ELR (cell line): ENCODE measurements around the gene C4orf50.
"Not testable (repeated sequence)": the region's sequence is repeated elsewhere in the genome, so short reads cannot be mapped to it uniquely, and the experiment has no call there.

ENCODE experiments used
- DNase-seq: peaks from one replicate; pipeline ENCODE4 v3.0.0-alpha.2; 2015; ENCODE audit warnings: low read depth

Gene C4orf50

DNA sequence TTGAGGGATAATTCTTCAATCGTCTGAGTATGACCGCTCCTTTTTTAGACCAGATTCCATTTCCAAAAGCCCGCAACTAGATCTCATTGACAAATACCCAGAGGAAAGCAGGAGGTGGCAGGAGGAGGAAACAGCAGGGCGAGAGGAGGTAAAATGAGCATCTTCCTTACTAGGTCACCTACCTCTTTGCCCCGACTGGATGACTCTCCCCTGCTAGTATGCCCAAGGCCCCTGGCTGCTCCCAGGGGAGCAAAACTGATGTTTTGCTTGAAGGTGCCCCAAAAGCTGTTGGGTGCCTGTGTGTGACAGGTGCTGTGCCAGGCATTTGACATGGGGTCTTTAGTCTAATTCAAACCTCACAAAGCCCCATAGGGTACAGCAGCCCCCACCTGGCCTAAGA lies 48.9 kb downstream of the C4orf50 start:
- no peak for DNase-seq

DNA sequence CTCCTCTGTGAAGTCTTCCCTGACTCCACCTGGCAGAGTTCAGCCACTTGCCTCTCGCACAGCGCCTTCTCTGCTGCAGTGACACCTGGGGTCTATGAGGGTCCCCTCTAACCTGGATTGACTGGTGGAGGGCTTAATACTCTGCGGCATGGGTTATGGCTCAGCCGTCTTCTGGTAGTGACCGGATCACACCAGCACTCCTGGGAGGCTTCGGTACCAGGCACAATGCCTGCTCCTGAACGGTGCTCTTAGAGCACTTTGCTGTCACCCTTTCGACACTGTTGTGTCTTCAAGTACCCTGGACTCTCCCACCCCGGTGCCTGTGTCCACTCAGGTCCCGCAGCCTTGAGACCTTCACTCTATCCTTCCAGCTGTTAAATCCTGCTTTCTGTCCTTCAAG lies 50.0 kb downstream of the C4orf50 start:
- DNase-seq: no peak

DNA sequence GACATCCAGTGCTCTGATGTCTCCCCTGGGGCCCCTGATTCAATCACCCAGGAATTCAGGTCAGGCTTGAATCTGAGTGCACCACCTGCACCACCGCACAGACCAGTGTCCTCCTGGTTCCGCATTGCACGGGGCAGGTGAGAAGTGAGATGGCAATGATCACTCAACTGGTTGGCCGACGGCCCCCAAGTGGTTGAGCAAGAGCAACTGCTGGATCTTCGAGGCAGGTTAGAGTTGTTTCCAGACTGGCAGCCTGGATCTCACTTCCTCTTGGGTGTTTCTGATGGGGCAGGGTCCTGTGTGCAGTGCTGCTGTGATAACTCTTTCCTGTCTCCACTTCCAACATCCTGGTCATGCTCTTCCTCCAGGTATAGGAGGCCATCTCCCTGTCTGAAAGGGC lies 50.4 kb downstream of the C4orf50 start:
- DNase-seq: no peak

GRCh38 chr4:5965225-5965624 lies 53.0 kb downstream of the C4orf50 start:
- DNase-seq: no peak

GRCh38 chr4:5964030-5964429 lies 54.2 kb downstream of the C4orf50 start:
- no peak for DNase-seq

DNA sequence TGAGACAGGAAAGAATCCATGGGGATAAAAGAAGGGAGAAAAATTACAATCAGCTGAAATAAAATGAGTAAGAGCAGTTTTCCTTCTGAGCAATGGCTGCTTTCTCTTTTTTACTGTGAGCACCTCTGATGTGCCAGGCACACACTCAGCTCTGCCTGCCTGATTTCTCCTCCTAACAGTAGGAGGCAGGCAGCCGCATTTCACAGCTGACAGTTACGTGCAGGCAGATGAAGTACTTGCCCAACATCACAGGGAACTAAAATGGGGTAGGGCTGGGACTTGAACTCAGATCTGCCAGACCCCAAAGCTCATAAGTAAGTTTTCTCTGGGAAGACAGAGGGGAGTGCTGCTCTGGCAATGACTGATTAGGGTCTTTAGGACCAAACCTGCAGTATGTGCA lies 54.6 kb downstream of the C4orf50 start:
- no peak for DNase-seq

GRCh38 chr4:5962416-5962815 lies 55.8 kb downstream of the C4orf50 start:
- no peak for DNase-seq

GRCh38 chr4:5960252-5960880 lies 57.9 kb downstream of the C4orf50 start:
- no peak for DNase-seq

GRCh38 chr4:5959211-5959982 lies 58.8 kb downstream of the C4orf50 start:
- no peak for DNase-seq

DNA sequence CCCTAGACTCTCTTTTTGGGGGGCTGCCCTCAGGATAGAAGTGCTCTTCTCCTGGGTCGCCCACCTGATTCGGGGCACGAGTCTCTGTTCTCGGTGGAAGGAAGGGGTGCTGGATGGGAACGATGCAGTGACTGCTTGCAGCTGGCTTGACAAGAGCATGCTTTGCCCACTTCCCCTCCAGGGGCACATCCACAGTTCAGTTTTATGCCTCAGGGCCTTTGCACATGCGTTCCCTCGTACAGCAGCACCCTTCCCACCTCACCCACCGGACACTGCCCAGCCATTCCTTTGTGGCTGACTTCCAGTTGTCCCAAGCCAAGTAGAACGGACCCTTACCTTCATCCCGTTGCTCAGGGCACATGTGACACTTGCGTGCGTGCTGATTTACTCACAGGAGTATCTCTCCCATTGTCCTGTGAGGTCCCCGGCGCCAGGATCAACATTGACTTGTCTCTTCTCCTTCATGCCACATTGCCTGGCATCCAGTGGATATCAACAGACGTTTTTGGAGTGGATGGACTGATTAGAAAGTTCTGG lies 60.0 kb downstream of the C4orf50 start:
- DNase-seq: no peak

- DNase-seq: no peak
These were observed 61.2 kb downstream of the C4orf50 start for GRCh38 chr4:5957076-5957475.

GRCh38 chr4:5956285-5957021 lies 61.8 kb downstream of the C4orf50 start:
- no peak for DNase-seq

DNA sequence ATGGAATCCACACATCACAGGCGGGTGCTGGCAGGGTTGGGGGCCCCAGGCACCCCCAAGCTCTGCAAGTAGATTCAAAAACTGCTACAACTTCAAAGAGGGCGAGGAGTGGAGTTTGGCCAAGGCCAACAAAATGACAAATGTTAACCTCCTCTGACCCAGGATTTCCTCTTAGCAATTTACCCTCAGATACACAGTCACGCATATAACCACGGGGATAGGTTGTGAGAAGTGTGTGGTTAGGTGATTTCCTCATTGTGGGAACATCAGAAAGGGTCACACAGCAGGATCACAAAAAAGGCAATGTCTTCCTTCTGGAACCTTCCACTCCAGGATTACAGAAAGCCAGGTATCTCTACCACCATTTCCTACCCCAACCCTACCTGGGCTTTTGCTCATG lies 62.4 kb downstream of the C4orf50 start:
- DNase-seq: no peak

DNA sequence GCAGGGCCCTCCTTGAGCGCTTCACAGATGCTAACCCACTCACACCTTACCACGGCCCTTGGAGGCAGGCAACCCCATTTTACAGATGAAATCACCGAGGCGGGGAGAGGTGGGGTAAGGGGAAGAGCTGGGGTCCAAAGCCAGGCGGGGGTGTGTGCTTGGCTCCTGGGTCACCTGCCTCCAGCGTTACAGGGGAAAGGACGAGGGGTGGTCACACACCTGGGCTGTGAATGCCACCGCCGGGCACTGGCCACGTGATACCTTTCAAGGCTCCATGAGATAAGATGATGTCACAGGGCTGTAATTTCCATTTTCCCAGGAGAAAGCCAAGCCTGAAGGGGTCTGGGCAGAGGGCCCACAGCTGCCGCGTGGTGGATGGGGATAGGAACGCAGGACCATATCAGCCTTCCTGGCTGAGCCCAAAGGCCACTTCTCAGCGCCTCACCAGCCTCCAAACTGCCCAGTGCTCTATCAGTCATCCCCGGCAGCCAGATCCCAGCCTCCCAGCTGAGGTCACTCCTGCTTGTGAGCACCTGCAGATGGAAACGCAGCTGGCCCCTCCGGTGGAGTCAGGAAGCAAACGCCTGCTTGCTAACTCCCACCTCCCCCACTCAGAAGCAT lies 62.9 kb downstream of the C4orf50 start:
- no peak for DNase-seq

- no peak for DNase-seq
These were observed 64.0 kb downstream of the C4orf50 start for GRCh38 chr4:5954056-5954760.

DNA sequence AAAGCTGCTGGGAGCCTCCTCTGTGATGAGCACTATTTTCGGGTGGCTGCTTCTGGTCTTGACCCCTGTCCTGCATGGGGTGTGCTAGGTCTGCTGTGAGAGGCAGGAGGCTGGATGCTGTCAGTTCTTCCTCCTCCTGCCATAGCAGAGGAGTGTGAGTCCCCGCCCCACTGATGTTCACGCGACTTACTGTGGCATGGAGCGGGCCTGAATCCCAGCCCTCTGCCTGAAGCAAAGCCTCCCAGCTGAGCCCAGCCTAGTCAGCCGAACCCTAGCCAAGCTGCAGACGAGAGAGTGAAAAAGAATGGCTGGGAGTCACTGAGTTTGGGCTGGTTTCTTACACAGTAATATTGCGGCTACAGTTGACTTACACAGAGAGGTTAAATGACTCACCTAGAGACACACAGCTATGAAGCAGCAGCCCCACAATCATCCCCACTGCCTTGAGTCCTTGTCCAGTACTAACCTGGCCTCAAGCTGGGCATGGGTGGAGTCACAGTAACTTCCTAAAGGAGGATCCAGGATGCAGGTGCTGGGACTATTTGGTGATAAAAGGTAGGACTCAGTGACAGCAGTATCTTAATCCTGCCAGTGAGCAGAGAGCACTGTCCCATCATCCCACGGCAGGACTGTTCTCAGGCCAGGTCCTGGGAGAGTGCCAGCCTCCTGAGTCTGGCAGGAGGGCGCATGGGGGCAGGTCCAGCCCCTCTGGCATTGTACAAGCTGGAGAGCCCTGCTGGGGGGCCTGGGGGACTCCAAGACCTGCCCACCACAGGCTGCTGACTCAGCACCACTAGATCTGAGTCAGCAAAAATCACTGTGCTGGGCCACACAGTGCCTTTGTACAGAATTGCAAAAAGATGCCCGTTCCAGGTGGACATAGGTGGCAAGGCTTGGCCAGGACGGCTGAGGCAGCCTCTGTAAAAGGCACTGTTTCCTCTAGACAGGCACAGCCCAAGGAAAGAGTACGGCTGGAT lies 65.0 kb downstream of the C4orf50 start:
- no peak for DNase-seq

DNA sequence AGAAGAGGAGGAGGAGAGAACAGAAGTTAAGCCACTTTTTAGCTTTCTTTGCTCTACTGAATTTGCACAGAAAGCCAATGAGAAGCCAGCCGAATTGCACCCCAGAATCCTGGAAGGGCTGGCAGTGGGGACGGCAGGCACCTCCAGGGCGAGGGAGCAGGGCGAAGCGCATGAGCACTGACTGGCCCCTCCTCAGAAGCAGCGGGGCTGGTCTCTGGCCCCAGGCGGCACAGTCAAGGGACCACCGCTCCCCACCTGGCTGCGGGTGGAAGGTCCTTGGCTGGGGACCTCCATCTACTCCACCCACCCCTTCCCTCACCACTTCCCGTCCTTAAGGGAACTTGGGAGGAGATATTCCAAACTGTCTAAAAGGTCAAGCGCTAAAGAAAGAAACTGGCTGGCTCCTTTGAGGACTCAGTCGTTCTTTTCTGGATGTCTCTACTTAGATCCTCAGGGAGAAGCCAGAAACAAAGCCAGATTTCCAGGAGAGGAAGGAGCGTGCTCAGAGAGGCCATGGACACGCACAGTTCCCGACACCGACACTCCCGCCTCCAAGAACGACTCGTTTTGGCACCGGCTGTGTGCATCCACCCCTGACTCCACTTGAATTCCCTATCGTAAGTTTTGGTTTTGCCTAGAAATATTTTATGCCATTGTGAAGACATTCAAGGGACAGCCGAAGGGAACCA lies 65.8 kb downstream of the C4orf50 start:
- DNase-seq: no peak

GRCh38 chr4:5946653-5947052 lies 71.6 kb downstream of the C4orf50 start:
- DNase-seq: not testable (repeated sequence)

DNA sequence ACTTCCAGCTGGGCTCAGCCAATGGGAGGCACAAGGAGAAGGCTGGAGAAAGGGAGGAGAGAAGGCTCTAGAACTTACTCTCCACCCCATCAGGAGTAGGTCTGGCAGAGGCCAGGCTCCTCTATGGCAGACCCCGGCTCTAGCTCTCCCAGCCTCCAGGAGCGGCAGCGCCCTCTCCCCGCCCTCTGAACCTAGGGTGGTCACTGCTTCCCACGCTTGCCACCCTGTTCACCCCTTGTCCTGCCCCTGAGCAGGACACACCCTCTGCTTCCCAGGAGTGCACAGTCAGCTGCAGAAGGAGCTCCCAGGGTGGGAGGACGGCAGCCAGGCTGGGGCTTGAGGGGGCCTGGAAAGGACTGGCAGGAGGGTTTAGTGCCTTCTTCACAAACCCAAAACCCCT lies 72.3 kb downstream of the C4orf50 start:
- DNase-seq: no peak

GRCh38 chr4:5945171-5945570 lies 73.1 kb downstream of the C4orf50 start:
- no peak for DNase-seq
